A673 (cell line): ENCODE results near the gene TADA2A.

ENCODE experiments used
- CTCF ChIP-seq: fragments of 300-800, 200-600 bp; sonication (generic); conservative IDR thresholded peaks from 2 replicates; pipeline ENCODE4 v1.5.1; 2017; ENCODE audit warnings: low read depth, mild to moderate bottlenecking, antibody characterized with exemption, low read length, moderate library complexity, mixed read lengths
- EZH2 ChIP-seq: fragments of 200-600 bp; sonication (generic); IDR thresholded peaks from 2 replicates; pipeline ENCODE4 v1.6.1; 2017; ENCODE audit warnings: borderline replicate concordance, low read depth, mild to moderate bottlenecking, mixed read lengths, antibody characterized with exemption, low read length; ENCODE audit not compliant: poor library complexity, severe bottlenecking

- no peak for TF ChIP-seq CTCF
- TF ChIP-seq EZH2: no peak
These were observed 47.6 kb upstream of the TADA2A start for GRCh38 chr17:37358830-37359681.
